Upper lobe of right lung (tissue), 1 donor: ENCODE results near the gene IFNA17. TPM values are rescaled to one million over a fixed set of nuclear protein-coding genes. Genes with fewer than 3 reads are reported as not detected.
"Not testable (repeated sequence)": the region's sequence is repeated elsewhere in the genome, so short reads cannot be mapped to it uniquely, and the experiment has no call there.

ENCODE experiments used
- ATAC-seq: fragments of 200-7000 bp; cut with Tn5 transposase; one replicate; pipeline ENCODE4 v1.9.1; 2020; ENCODE audit warnings: mild to moderate bottlenecking, moderate library complexity
- DNase-seq: peaks from one replicate; pipeline ENCODE4 v3.0.0-alpha.2; 2020
- H3K27ac ChIP-seq: fragments of 200-600 bp; one replicate; pipeline ENCODE4 v1.8.0; 2022
- H3K27me3 ChIP-seq: fragments of 200-600 bp; one replicate; pipeline ENCODE4 v1.8.0; 2022; ENCODE audit warnings: mild to moderate bottlenecking
- H3K36me3 ChIP-seq: fragments of 200-600 bp; one replicate; pipeline ENCODE4 v1.8.0; 2022
- H3K4me1 ChIP-seq: fragments of 200-600 bp; one replicate; pipeline ENCODE4 v1.8.0; 2022
- H3K4me3 ChIP-seq: fragments of 200-600 bp; one replicate; pipeline ENCODE4 v1.8.0; 2022; ENCODE audit warnings: mild to moderate bottlenecking
- H3K9me3 ChIP-seq: fragments of 200-600 bp; one replicate; pipeline ENCODE4 v1.8.0; 2022
- CTCF ChIP-seq: fragments of 200-600 bp; IDR thresholded peaks from one replicate; pipeline ENCODE4 v1.8.0; 2022; ENCODE audit warnings: antibody characterized with exemption
- intact Hi-C: fragments of 100-400 bp; cut with DNase I; formaldehyde crosslinking; loops from one replicate; pipeline ENCODE4 v1.11.0; 2022
- total RNA-seq: library from RNA; stranded (reverse); fragmentation: NEBNext Ultra II Directional; extraction: Animal tissue kit (Norgen Biotek cat#: 25700); gene quantifications from one replicate; pipeline ENCODE4 v1.2.1, GENCODE V29; 2021
- donor health status: DM: no; HTN: yes; CAD: no; lungs with severe emphysema.

IFNA17 gene
- total RNA-seq, 1 donor from 2014 or later: not detected

- ATAC-seq, H3K27ac ChIP-seq, intact Hi-C loops, H3K4me3 ChIP-seq, DNase-seq, H3K36me3 ChIP-seq, H3K9me3 ChIP-seq, H3K27me3 ChIP-seq, H3K4me1 ChIP-seq: not testable (repeated sequence)
- peak; percentile 28 for TF ChIP-seq CTCF
Measured at GRCh38 chr9:21213411-21214326, 14.4 kb downstream of the IFNA17 start.

GRCh38 chr9:21212160-21212559 lies 15.9 kb downstream of the IFNA17 start:
- DNase-seq: not testable (repeated sequence)

GRCh38 chr9:21210782-21211181 lies 17.2 kb downstream of the IFNA17 start:
- H3K4me3 ChIP-seq, DNase-seq, H3K27ac ChIP-seq, ATAC-seq, H3K36me3 ChIP-seq, intact Hi-C loops, H3K4me1 ChIP-seq, H3K9me3 ChIP-seq, H3K27me3 ChIP-seq: not testable (repeated sequence)

More at GRCh38 chr9:21212160-21212559, 15.9 kb downstream of the IFNA17 start:
- H3K36me3 ChIP-seq, intact Hi-C loops, H3K4me3 ChIP-seq, H3K4me1 ChIP-seq, H3K27me3 ChIP-seq, H3K27ac ChIP-seq, H3K9me3 ChIP-seq: not testable (repeated sequence)
- peak; percentile 43 for ATAC-seq

- no peak for DNase-seq
- intact Hi-C loops: no loop called here
- H3K4me3 ChIP-seq: no peak overlapping the region
- H3K36me3 ChIP-seq: no peaks in the 10 kb centered on the region
- no peaks in the 10 kb centered on the region for H3K9me3 ChIP-seq
- TF ChIP-seq CTCF: no peak
- no peaks in the 10 kb centered on the region for H3K4me1 ChIP-seq
- no peaks in the 10 kb centered on the region for H3K27me3 ChIP-seq
- H3K27ac ChIP-seq: no peak overlapping the region
- ATAC-seq: no peak
Measured at GRCh38 chr9:21210311-21210710, 17.7 kb downstream of the IFNA17 start.

- H3K27ac ChIP-seq, DNase-seq, H3K36me3 ChIP-seq, H3K9me3 ChIP-seq, H3K4me1 ChIP-seq, H3K27me3 ChIP-seq, intact Hi-C loops, H3K4me3 ChIP-seq, ATAC-seq: not testable (repeated sequence)
Measured at GRCh38 chr9:21207043-21207442, 21.0 kb downstream of the IFNA17 start, which contains the start of gene IFNA10. IFNA10 (minus strand) TSS chr9:21207143; CDS start chr9:21207097, 46 bp downstream.

- intact Hi-C loops: no loop called here
- no peak for ATAC-seq
- DNase-seq: no peak
- no peaks in the 10 kb centered on the region for H3K27me3 ChIP-seq
- H3K4me3 ChIP-seq: no peak overlapping the region
- no peaks in the 10 kb centered on the region for H3K4me1 ChIP-seq
- no peak overlapping the region for H3K27ac ChIP-seq
- H3K36me3 ChIP-seq: no peaks in the 10 kb centered on the region
- no peak for TF ChIP-seq CTCF
- no peaks in the 10 kb centered on the region for H3K9me3 ChIP-seq
Measured at GRCh38 chr9:21205204-21205603, 22.8 kb downstream of the IFNA17 start.

- H3K27ac ChIP-seq, H3K4me1 ChIP-seq, H3K9me3 ChIP-seq, ATAC-seq, H3K4me3 ChIP-seq, H3K27me3 ChIP-seq, H3K36me3 ChIP-seq, DNase-seq, intact Hi-C loops: not testable (repeated sequence)
Measured at GRCh38 chr9:21202105-21202504, 25.9 kb downstream of the IFNA17 start, which contains the start of gene IFNA7. IFNA7 (minus strand) TSS chr9:21202205; CDS start chr9:21202165, 40 bp downstream.
